LNCaP clone FGC (cell line): ENCODE results near the gene TMEM165.
A peak's percentile ranks its signal among the peaks of the same experiment; 100 is the strongest.

Source experiments
- DNase-seq: peaks from one replicate; pipeline ENCODE4 v3.0.0-alpha.2; 2011; ENCODE audit warnings: low read depth
- H3K4me3 ChIP-seq: 2 replicates; pipeline ENCODE4 v1.5.1; 2011; ENCODE audit warnings: mild to moderate bottlenecking, low read depth, low read length, control low read depth
- TF ChIP-seq, protein P1 (sequence below): IDR thresholded peaks from 2 replicates; pipeline ENCODE4 v1.5.1; 2012; ENCODE audit warnings: mild to moderate bottlenecking; ENCODE audit not compliant: control insufficient read depth, insufficient read depth; ENCODE audit errors: extremely low read depth

Gene TMEM165

DNA sequence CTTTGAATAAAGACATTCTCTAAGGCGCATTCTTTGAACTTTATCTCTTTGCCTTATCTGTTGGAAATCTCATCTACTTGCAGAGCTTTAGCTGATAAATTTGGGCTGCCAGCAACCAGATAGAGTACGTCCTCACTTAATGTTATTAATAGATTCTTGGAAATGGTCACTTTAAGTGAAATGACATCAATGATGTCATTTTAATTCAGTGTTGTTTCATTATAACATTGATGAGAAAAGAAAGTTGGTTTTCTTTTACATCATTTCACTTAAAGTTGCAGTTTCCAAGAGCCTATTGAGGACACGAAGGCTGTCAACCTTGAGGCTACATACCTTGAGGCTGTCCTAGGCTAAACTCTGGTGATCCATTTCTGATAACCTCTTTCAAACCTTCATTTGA, 9.3 kb downstream of the TMEM165 start:
- no peak for DNase-seq
- TF ChIP-seq, protein P1, sequence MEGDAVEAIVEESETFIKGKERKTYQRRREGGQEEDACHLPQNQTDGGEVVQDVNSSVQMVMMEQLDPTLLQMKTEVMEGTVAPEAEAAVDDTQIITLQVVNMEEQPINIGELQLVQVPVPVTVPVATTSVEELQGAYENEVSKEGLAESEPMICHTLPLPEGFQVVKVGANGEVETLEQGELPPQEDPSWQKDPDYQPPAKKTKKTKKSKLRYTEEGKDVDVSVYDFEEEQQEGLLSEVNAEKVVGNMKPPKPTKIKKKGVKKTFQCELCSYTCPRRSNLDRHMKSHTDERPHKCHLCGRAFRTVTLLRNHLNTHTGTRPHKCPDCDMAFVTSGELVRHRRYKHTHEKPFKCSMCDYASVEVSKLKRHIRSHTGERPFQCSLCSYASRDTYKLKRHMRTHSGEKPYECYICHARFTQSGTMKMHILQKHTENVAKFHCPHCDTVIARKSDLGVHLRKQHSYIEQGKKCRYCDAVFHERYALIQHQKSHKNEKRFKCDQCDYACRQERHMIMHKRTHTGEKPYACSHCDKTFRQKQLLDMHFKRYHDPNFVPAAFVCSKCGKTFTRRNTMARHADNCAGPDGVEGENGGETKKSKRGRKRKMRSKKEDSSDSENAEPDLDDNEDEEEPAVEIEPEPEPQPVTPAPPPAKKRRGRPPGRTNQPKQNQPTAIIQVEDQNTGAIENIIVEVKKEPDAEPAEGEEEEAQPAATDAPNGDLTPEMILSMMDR = no peak
- H3K4me3 ChIP-seq = no peak overlapping the region

DNA sequence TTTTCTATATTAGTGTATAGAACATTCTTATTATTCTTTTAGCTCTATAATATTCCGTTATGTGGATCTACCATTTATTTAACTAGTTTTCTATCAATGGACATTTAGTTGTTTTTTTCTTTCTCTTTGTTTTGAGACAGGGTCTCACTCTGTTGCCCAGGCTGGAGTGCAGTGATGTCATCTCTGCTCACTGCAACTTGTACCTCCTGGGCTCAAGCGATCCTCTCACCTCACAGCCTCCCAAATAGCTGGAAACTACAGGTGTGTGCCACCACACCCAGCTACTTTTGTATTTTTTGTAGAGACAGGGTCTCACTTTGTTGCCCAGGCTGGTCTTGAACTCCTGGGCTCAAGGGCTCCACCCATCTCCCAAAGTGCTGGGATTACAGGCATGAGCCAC, 10.8 kb downstream of the TMEM165 start:
- H3K4me3 ChIP-seq = no peak overlapping the region
- TF ChIP-seq, protein P1 = no peak
- DNase-seq = no peak

DNA sequence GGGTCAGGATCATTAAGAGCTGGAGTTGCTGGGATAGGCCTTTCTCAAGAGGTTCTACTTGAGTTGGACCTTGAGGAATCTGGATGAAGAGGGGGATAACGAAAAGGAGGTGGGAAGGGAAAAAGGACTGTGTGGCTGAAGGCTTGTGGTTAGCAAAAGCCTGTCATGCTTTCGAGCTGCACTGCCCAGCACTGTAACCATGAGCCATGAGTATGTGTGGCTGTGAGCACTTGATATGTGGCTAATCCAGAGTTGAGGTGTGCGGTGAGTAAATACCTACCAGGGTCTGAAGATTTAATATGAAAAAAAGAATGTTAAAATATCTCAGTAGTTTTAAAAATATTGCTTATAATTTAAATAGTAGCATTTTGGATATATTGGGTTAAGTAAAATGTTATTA, 11.4 kb downstream of the TMEM165 start:
- DNase-seq = no peak
- TF ChIP-seq, protein P1 = no peak
- no peak overlapping the region for H3K4me3 ChIP-seq

DNA sequence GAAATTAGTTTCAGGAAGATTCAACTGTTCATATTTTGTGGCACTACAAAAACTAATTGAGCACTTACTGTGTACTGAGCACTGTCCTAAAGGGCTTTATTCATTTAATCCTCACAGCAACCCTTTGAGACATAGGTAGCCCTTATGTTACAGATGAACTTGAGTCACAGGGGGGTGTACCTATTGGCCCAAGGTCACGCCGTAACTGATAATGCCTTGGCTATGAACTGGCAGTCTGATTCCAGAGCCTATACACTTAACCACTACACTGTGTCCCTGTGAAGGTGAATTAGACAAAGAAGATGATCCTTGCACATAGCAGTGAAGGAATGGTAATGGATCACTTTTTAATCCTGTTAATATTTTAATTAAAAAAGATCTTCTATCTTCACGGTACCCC, 12.0 kb downstream of the TMEM165 start:
- DNase-seq = no peak

DNA sequence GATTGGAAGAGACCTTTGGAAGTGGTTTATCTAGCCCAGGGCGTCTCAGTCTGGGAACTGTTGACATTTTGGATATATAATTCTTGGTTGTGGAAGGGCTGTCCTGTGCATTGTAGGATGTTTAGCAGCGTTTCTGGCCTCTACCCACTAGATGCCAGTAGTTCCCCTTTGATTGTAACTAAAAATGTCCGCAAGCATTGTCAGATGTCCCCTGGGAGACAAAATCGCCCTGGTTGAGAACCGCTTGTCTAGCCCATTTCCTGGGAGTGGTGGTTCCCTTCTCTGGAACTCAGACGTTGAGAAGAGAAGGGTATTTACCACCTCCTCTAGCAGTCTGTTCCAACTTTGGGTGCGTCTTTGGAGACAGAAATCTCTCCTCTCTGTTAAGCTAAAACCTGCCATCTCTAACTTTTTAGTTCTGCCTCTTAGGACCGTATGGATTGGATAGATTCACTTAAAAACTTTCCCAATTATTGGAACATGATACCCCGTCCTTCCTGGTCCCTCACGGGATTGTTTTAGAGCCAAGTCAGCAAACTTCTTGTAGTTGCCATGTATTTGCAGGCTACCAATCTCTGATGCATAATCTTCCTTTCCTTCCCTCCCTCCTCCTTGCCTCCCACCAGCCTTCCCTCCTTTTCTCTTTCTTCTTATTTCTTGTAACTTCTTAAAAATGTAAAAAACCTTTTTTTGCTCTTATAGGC, 13.9 kb downstream of the TMEM165 start:
- DNase-seq = no peak

More for the DNA sequence above, 12.0 kb downstream of the TMEM165 start:
- TF ChIP-seq, protein P1 = no peak
- no peak overlapping the region for H3K4me3 ChIP-seq

DNA sequence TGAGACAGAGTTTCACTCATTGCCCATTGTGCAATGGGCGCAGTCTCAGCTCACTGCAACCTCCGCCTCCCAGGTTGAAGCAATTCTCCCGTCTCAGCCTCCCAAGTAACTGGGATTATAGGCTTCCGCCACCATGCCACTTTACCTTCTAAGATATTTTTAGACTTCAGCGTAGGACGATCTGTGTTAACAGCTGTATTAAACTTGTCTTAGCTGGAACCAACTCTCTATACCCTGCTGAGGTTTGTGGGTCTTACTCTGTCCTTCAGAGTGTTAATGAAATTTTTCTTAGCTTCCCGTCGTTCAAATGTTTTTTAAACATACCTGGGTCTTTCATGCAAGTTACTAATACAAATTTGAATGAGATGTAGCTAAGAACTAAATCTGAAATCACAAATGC, 14.7 kb downstream of the TMEM165 start:
- TF ChIP-seq, protein P1 = no peak
- no peak for DNase-seq
- H3K4me3 ChIP-seq = no peak overlapping the region

More for the DNA sequence above, 13.9 kb downstream of the TMEM165 start:
- TF ChIP-seq, protein P1 = peak; percentile 35
- H3K4me3 ChIP-seq = no peak overlapping the region

DNA sequence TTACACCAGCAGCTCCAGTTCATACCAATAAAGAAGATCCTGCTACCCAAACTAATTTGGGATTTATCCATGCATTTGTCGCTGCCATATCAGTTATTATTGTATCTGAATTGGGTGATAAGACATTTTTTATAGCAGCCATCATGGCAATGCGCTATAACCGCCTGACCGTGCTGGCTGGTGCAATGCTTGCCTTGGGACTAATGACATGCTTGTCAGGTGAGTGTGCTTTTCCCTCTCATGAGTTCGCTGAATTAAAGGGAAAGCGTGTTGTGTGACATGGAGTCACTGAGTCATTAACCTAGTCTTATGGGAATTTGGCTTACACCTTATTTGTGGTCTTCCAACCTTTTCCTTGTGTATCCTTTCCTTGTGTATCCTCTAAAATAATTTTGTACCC, 15.9 kb downstream of the TMEM165 start:
- no peak for DNase-seq
- TF ChIP-seq, protein P1 = no peak
- H3K4me3 ChIP-seq = no peak overlapping the region
